H9 (cell line): ENCODE data around the gene SDK1. TPM values are rescaled to one million over a fixed set of nuclear protein-coding genes. Genes with fewer than 3 reads are reported as not detected.

ENCODE experiments used
- DNase-seq: peaks from one replicate; pipeline ENCODE4 v3.0.0-alpha.2; 2017
- H2AFZ ChIP-seq: one replicate; pipeline ENCODE4 v1.6.1; 2013; ENCODE audit warnings: mild to moderate bottlenecking, low read length, control low read depth, moderate library complexity
- H2AK5ac ChIP-seq: 2 replicates; pipeline ENCODE4 v1.6.1; 2013; ENCODE audit warnings: low read length, control low read depth, mixed read lengths; ENCODE audit not compliant: insufficient read length
- H2BK120ac ChIP-seq: one replicate; pipeline ENCODE4 v1.6.1; 2013; ENCODE audit warnings: low read depth, mild to moderate bottlenecking, low read length, control low read depth, inconsistent platforms; ENCODE audit not compliant: poor library complexity, severe bottlenecking
- H2BK12ac ChIP-seq: 2 replicates; pipeline ENCODE4 v1.6.1; 2013; ENCODE audit warnings: low read length, control low read depth, mixed read lengths, low read depth; ENCODE audit not compliant: insufficient read length
- H2BK15ac ChIP-seq: 2 replicates; pipeline ENCODE4 v1.6.1; 2013; ENCODE audit warnings: low read depth, low read length, control low read depth
- H2BK20ac ChIP-seq: one replicate; pipeline ENCODE4 v1.6.1; 2013; ENCODE audit warnings: low read depth, mild to moderate bottlenecking, low read length, control low read depth, inconsistent platforms; ENCODE audit not compliant: poor library complexity, severe bottlenecking
- H2BK5ac ChIP-seq: 2 replicates; pipeline ENCODE4 v1.6.1; 2013; ENCODE audit warnings: low read length, control low read depth, mixed read lengths; ENCODE audit not compliant: insufficient read length
- H3K14ac ChIP-seq: 2 replicates; pipeline ENCODE4 v1.6.1; 2013; ENCODE audit warnings: low read length, control low read depth; ENCODE audit not compliant: insufficient read depth
- H3K18ac ChIP-seq: 2 replicates; pipeline ENCODE4 v1.6.1; 2013; ENCODE audit warnings: low read depth, mild to moderate bottlenecking, mixed read lengths, low read length, control low read depth; ENCODE audit not compliant: insufficient read length
- H3K23ac ChIP-seq: 2 replicates; pipeline ENCODE4 v1.6.1; 2013; ENCODE audit warnings: low read length, control low read depth, mixed read lengths, low read depth; ENCODE audit not compliant: insufficient read length
- H3K23me2 ChIP-seq: 2 replicates; pipeline ENCODE4 v1.6.1; 2013; ENCODE audit warnings: low read depth, mild to moderate bottlenecking, mixed read lengths, low read length, control low read depth; ENCODE audit not compliant: insufficient read length, poor library complexity, severe bottlenecking
- H3K27ac ChIP-seq: 2 replicates; pipeline ENCODE4 v1.5.1; 2013; ENCODE audit warnings: low read length, control low read depth, mixed read lengths, low read depth; ENCODE audit not compliant: insufficient read length
- H3K27me3 ChIP-seq: 2 replicates; pipeline ENCODE4 v1.6.1; 2013; ENCODE audit warnings: low read length, control low read depth, inconsistent platforms; ENCODE audit not compliant: insufficient read depth
- H3K4ac ChIP-seq: 2 replicates; pipeline ENCODE4 v1.6.1; 2013; ENCODE audit warnings: low read depth, mild to moderate bottlenecking, control low read depth, inconsistent platforms, low read length, moderate library complexity
- H3K4me1 ChIP-seq: 2 replicates; pipeline ENCODE4 v1.6.1; 2013; ENCODE audit warnings: low read length, control low read depth, inconsistent platforms; ENCODE audit not compliant: insufficient read depth
- H3K4me2 ChIP-seq: 2 replicates; pipeline ENCODE4 v1.6.1; 2013; ENCODE audit warnings: low read length, control low read depth, mixed read lengths; ENCODE audit not compliant: insufficient read length, insufficient read depth
- H3K56ac ChIP-seq: 2 replicates; pipeline ENCODE4 v1.6.1; 2013; ENCODE audit warnings: low read depth, mild to moderate bottlenecking, mixed read lengths, low read length, control low read depth; ENCODE audit not compliant: insufficient read length
- H3K79me1 ChIP-seq: 2 replicates; pipeline ENCODE4 v1.6.1; 2013; ENCODE audit warnings: low read depth, mild to moderate bottlenecking, moderate library complexity, low read length, control low read depth, inconsistent platforms; ENCODE audit not compliant: insufficient read depth, poor library complexity, severe bottlenecking
- H3K79me2 ChIP-seq: 2 replicates; pipeline ENCODE4 v1.6.1; 2013; ENCODE audit warnings: low read length, control low read depth, inconsistent platforms; ENCODE audit not compliant: insufficient read depth
- H3K9ac ChIP-seq: 2 replicates; pipeline ENCODE4 v1.6.1; 2013; ENCODE audit warnings: low read length, control low read depth, mixed read lengths; ENCODE audit not compliant: insufficient read length; ENCODE audit errors: extremely low read depth
- H3K9me3 ChIP-seq: one replicate; pipeline ENCODE4 v1.6.1; 2013; ENCODE audit warnings: low read depth, low read length, inconsistent platforms; ENCODE audit not compliant: control insufficient read depth
- H3T11ph ChIP-seq: one replicate; pipeline ENCODE4 v1.6.1; 2013; ENCODE audit warnings: mild to moderate bottlenecking, low read length, control low read depth, inconsistent platforms
- H4K20me1 ChIP-seq: one replicate; pipeline ENCODE4 v1.6.1; 2013; ENCODE audit not compliant: control insufficient read depth, insufficient read length, insufficient read depth
- H4K5ac ChIP-seq: 2 replicates; pipeline ENCODE4 v1.6.1; 2013; ENCODE audit warnings: low read depth, mild to moderate bottlenecking, mixed read lengths, low read length, control low read depth; ENCODE audit not compliant: insufficient read length
- H4K8ac ChIP-seq: replicated peaks from 2 replicates; pipeline ENCODE4 v1.6.1; 2013; ENCODE audit warnings: low read length, control low read depth, mixed read lengths, low read depth; ENCODE audit not compliant: insufficient read length
- H4K91ac ChIP-seq: 2 replicates; pipeline ENCODE4 v1.6.1; 2013; ENCODE audit warnings: low read depth, mild to moderate bottlenecking, moderate library complexity, mixed read lengths, low read length, control low read depth; ENCODE audit not compliant: insufficient read length
- H3K27ac Mint-ChIP-seq, 3 experiments: 2 replicates in 2 of 3; 3 replicates in 1 of 3; pipeline ENCODE4 v1.8.0; 2020 to 2021; ENCODE audit warnings: mixed read lengths in 3 of 3, mild to moderate bottlenecking in 1 of 3, moderate library complexity in 1 of 3
- H3K27me3 Mint-ChIP-seq: 2 replicates; pipeline ENCODE4 v1.8.0; 2021; ENCODE audit warnings: low read depth, mild to moderate bottlenecking, moderate library complexity, mixed read lengths
- H3K36me3 Mint-ChIP-seq, 3 experiments: 2 replicates in 2 of 3; 3 replicates in 1 of 3; pipeline ENCODE4 v1.8.0; 2020 to 2021; ENCODE audit warnings: low read depth in 3 of 3, mixed read lengths in 3 of 3; ENCODE audit not compliant: insufficient read depth in 1 of 3
- H3K4me1 Mint-ChIP-seq, 2 experiments: 2 replicates each; pipeline ENCODE4 v1.8.0; 2020; ENCODE audit warnings: mixed read lengths in 2 of 2
- H3K4me3 Mint-ChIP-seq, 2 experiments: 2 replicates in 1 of 2; 3 replicates in 1 of 2; pipeline ENCODE4 v1.8.0; 2020 to 2021; ENCODE audit warnings: mild to moderate bottlenecking in 2 of 2, mixed read lengths in 2 of 2, moderate library complexity in 1 of 2
- H3K9me3 Mint-ChIP-seq, 2 experiments: 2 replicates in 1 of 2; 3 replicates in 1 of 2; pipeline ENCODE4 v1.8.0; 2020; ENCODE audit warnings: mild to moderate bottlenecking in 2 of 2, mixed read lengths in 2 of 2, moderate library complexity in 1 of 2
- WGBS: extraction: QIAGEN DNeasy Blood & Tissue Kit; methylation state at CpG from one replicate; pipeline ENCODE4 v1.1.7; 2013; ENCODE audit warnings: missing lambda C conversion rate, low lambda C conversion rate, mixed read lengths; ENCODE audit not compliant: insufficient read length; ENCODE audit errors: extremely low coverage; 5-methylcytosine and 5-hydroxymethylcytosine counted together
- long read RNA-seq: library from polyadenylated mRNA; unstranded; transcript quantifications from one replicate; pipeline ENCODE4 v2.0.0, GENCODE V29; 2020
- total RNA-seq: library from RNA; stranded (reverse); gene quantifications from 2 replicates; pipeline ENCODE4 v1.2.1, GENCODE V29; 2021
- TF ChIP-seq, protein P1 (sequence below): fragments of 200-600 bp; sonication (generic); conservative IDR thresholded peaks from 3 replicates; pipeline ENCODE4 v1.8.0; 2021; ENCODE audit warnings: antibody characterized with exemption, mild to moderate bottlenecking

Gene SDK1, protein sequence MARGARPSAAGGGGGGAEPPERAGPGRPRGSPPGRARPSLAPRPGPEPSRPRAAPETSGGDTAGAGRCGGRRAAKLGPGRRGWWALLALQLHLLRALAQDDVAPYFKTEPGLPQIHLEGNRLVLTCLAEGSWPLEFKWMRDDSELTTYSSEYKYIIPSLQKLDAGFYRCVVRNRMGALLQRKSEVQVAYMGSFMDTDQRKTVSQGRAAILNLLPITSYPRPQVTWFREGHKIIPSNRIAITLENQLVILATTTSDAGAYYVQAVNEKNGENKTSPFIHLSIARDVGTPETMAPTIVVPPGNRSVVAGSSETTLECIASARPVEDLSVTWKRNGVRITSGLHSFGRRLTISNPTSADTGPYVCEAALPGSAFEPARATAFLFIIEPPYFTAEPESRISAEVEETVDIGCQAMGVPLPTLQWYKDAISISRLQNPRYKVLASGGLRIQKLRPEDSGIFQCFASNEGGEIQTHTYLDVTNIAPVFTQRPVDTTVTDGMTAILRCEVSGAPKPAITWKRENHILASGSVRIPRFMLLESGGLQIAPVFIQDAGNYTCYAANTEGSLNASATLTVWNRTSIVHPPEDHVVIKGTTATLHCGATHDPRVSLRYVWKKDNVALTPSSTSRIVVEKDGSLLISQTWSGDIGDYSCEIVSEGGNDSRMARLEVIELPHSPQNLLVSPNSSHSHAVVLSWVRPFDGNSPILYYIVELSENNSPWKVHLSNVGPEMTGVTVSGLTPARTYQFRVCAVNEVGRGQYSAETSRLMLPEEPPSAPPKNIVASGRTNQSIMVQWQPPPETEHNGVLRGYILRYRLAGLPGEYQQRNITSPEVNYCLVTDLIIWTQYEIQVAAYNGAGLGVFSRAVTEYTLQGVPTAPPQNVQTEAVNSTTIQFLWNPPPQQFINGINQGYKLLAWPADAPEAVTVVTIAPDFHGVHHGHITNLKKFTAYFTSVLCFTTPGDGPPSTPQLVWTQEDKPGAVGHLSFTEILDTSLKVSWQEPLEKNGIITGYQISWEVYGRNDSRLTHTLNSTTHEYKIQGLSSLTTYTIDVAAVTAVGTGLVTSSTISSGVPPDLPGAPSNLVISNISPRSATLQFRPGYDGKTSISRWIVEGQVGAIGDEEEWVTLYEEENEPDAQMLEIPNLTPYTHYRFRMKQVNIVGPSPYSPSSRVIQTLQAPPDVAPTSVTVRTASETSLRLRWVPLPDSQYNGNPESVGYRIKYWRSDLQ (N-terminal part only)
- total RNA-seq, result 8.4 and 8.7 TPM in 2 replicates
- long read RNA-seq, partial matches to known transcripts, result 7 of 14 reads
- long read RNA-seq, other reads (novel, unspliced or antisense), result 7 of 14 reads

DNA sequence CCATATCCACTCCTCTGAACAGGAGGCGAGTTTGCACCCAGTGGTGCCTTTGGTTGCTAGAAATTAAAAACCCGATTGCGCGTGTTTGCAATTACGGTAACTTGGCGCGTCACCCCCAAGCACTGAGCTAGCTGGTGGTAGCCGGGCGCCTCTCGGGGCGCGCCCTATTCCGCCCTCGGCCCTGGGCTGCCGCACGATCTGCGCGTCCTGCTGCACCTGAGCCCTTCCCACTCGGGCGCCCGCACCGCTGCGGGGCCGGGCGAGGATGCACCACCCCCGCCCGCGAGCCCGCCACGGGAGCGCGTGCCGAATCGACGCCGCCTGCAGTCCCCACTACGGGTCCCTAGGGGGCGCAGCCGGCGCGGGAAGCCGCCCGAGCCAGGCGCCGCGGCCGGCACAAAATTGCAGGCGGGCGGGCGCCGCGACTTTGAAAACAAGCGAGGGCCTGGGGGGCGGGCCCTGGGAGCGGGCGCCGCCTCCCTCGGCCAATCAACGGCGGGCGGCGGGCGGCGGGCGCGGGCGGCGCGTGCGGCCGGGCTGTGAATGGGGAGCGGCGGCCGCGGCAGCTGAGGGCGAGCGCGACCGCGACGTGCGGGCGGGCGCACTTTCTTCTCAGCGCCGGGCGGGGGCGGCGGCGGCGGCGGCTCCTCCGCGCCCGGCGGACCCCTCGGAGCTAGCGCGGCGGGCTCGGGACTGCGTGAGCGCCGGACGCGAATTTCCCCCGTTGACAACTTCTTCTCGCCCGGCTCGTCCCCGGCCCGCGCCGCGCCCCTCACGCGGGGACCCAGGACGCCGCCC, at the start of gene SDK1:
TSS of gene SDK1 (plus strand) at position 602 of the 798 bp plus-strand sequence. CDS start 335 bp downstream, outside the sequence.
- Histone ChIP-seq H3K79me2 (peaks cover 2% of the 10 kb centered on the region; the same call in 1 of the 2 replicates), H4K8ac (no peak within 1 kb of the TSS), H3K56ac (no peak within 1 kb of the TSS), H3K18ac (peak within 1 kb of the TSS; percentile 17), H3K14ac (peak within 1 kb of the TSS; percentile 90; the same call in 1 of the 2 replicates), H2AFZ (no peak within 1 kb of the TSS), H2AK5ac (no peak within 1 kb of the TSS), H3K79me1 (no peaks in the 10 kb centered on the region), H2BK5ac (no peak within 1 kb of the TSS), H3K4ac (no peak within 1 kb of the TSS), H3K4me2 (peak within 1 kb of the TSS; percentile 84), H3K23me2 (peaks cover 13% of the 10 kb centered on the region), H2BK15ac (no peak within 1 kb of the TSS; the same call in 1 of the 2 replicates), H2BK120ac (no peak within 1 kb of the TSS), H3K9me3 (no peaks in the 10 kb centered on the region), H3K23ac (no peak within 1 kb of the TSS), H3K9ac (peak within 1 kb of the TSS; percentile 51), H4K91ac (no peak within 1 kb of the TSS), H2BK12ac (peak within 1 kb of the TSS; percentile 45), H3K27me3 (no peaks in the 10 kb centered on the region), H3T11ph (no peak within 1 kb of the TSS), H4K20me1 (no peaks in the 10 kb centered on the region), H2BK20ac (no peak within 1 kb of the TSS), H3K27ac (no peak within 1 kb of the TSS), H3K4me1 (peaks cover 6% of the 10 kb centered on the region; the same call in 1 of the 2 replicates), H4K5ac (no peak within 1 kb of the TSS)
- Mint-ChIP-seq H3K4me3 (peak within 1 kb of the TSS; percentile 78 to 88), H3K36me3 (no peaks in the 10 kb centered on the region; a peak in 1 of 7 replicates), H3K27ac (peak within 1 kb of the TSS in 1 of 3 experiments; percentile 40; a peak in 1 of 7 replicates), H3K27me3 (peaks cover 32% of the 10 kb centered on the region), H3K4me1 (peaks cover 33 to 37% of the 10 kb centered on the region in 2 experiments), H3K9me3 (no peaks in the 10 kb centered on the region)
- WGBS, result no CpG with 5 or more reads among the region's 119 CpGs
- DNase-seq, result peak; percentile 90
- TF ChIP-seq, protein P1, sequence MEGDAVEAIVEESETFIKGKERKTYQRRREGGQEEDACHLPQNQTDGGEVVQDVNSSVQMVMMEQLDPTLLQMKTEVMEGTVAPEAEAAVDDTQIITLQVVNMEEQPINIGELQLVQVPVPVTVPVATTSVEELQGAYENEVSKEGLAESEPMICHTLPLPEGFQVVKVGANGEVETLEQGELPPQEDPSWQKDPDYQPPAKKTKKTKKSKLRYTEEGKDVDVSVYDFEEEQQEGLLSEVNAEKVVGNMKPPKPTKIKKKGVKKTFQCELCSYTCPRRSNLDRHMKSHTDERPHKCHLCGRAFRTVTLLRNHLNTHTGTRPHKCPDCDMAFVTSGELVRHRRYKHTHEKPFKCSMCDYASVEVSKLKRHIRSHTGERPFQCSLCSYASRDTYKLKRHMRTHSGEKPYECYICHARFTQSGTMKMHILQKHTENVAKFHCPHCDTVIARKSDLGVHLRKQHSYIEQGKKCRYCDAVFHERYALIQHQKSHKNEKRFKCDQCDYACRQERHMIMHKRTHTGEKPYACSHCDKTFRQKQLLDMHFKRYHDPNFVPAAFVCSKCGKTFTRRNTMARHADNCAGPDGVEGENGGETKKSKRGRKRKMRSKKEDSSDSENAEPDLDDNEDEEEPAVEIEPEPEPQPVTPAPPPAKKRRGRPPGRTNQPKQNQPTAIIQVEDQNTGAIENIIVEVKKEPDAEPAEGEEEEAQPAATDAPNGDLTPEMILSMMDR, result peak; percentile 87
